Brain microvascular endothelial cell (primary cell): ENCODE data around the gene TMEM179.

Experiments used
- DNase-seq: peaks from one replicate; pipeline ENCODE4 v3.0.0-alpha.2; 2020
- H3K27ac ChIP-seq: fragments of 250-450 bp; sonication (Bioruptor Pico); 2 replicates; pipeline ENCODE4 v1.5.1; 2020; ENCODE audit warnings: mild to moderate bottlenecking, moderate library complexity
- H3K27me3 ChIP-seq: fragments of 250-450 bp; sonication (Bioruptor Pico); replicated peaks from 2 replicates; pipeline ENCODE4 v1.5.1; 2020; ENCODE audit warnings: mild to moderate bottlenecking
- H3K36me3 ChIP-seq: fragments of 250-450 bp; sonication (Bioruptor Pico); replicated peaks from 2 replicates; pipeline ENCODE4 v1.5.1; 2020; ENCODE audit warnings: mild to moderate bottlenecking
- H3K4me3 ChIP-seq: 2 replicates; pipeline ENCODE4 v1.5.1; 2011; ENCODE audit warnings: low read depth, mild to moderate bottlenecking, control low read depth, low read length, moderate library complexity
- in situ Hi-C: cut with HindIII; loops from 2 replicates; pipeline ENCODE4 v1.10.0; 2017; ENCODE audit warnings: low sequenced_read_pairs, low pct_ligation_motif_present
- TF ChIP-seq, protein P1 (sequence below): IDR thresholded peaks from 2 replicates; pipeline ENCODE4 v1.5.1; 2011; ENCODE audit warnings: low read depth, mild to moderate bottlenecking, moderate library complexity, low read length, control low read depth, inconsistent platforms; ENCODE audit errors: missing control alignments

Gene TMEM179

DNA sequence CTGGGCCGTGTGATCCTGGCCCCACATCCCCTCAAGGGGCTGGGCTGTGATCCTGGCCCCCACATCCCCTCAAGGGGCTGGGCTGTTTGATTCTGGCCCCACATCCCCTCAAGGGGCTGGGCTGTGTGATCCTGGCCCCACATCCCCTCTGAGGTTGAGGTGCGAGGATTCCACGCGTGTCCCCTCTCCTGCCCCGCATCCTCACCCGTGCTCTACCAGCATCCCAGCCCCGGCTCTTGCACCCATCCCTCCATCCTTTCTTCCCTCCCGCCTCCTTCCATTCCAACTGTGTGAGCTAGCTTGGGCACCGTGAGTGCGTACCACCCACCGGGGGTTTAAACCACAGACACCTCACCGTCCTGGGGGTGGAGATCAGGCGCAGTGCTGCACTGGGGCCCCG lies 31.1 kb upstream of the TMEM179 start:
- H3K27ac ChIP-seq, result no peak overlapping the region
- in situ Hi-C loops, result no loop called here
- H3K27me3 ChIP-seq, result no peaks in the 10 kb centered on the region
- H3K36me3 ChIP-seq, result no peaks in the 10 kb centered on the region
- TF ChIP-seq, protein P1, sequence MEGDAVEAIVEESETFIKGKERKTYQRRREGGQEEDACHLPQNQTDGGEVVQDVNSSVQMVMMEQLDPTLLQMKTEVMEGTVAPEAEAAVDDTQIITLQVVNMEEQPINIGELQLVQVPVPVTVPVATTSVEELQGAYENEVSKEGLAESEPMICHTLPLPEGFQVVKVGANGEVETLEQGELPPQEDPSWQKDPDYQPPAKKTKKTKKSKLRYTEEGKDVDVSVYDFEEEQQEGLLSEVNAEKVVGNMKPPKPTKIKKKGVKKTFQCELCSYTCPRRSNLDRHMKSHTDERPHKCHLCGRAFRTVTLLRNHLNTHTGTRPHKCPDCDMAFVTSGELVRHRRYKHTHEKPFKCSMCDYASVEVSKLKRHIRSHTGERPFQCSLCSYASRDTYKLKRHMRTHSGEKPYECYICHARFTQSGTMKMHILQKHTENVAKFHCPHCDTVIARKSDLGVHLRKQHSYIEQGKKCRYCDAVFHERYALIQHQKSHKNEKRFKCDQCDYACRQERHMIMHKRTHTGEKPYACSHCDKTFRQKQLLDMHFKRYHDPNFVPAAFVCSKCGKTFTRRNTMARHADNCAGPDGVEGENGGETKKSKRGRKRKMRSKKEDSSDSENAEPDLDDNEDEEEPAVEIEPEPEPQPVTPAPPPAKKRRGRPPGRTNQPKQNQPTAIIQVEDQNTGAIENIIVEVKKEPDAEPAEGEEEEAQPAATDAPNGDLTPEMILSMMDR, result no peak
- H3K4me3 ChIP-seq, result no peak overlapping the region
- no peak for DNase-seq

DNA sequence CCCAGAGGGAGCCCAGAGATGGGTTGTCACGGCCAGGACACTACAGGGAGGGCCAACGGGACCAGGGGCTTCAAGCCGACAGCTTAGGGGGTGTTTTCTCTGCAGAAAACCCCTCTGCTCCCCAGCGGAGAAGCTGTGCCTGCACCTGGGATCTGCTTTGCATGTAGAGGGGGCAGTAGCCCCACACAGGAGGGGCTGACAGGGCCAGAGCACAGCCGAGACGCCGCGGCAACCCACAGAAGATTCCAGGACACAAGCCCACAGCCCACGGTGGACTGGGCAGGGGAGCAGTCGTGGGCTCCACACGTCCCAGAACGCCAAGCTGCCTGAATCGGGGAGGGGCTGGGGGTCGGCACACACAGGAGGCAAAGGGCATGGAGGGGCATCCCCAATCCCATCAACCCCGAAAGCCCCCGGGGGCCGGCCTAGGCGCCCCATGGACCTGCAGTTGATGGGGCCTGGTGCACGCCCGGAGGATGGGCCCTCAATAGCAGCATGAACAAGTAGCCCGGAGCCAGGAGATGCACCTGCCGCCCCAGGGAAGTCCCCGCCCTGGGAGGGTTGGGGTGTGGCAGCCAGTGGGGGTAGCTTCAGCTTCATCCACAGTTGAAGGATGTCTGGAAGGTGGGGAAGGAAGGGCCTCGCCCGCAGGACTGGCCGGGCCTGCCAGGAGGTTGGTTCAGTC lies 30.5 kb upstream of the TMEM179 start:
- no peak for DNase-seq
- in situ Hi-C loops, result no loop called here
- H3K36me3 ChIP-seq, result no peaks in the 10 kb centered on the region
- no peak overlapping the region for H3K27ac ChIP-seq
- no peak overlapping the region for H3K4me3 ChIP-seq
- TF ChIP-seq, protein P1, result no peak
- H3K27me3 ChIP-seq, result no peaks in the 10 kb centered on the region

DNA sequence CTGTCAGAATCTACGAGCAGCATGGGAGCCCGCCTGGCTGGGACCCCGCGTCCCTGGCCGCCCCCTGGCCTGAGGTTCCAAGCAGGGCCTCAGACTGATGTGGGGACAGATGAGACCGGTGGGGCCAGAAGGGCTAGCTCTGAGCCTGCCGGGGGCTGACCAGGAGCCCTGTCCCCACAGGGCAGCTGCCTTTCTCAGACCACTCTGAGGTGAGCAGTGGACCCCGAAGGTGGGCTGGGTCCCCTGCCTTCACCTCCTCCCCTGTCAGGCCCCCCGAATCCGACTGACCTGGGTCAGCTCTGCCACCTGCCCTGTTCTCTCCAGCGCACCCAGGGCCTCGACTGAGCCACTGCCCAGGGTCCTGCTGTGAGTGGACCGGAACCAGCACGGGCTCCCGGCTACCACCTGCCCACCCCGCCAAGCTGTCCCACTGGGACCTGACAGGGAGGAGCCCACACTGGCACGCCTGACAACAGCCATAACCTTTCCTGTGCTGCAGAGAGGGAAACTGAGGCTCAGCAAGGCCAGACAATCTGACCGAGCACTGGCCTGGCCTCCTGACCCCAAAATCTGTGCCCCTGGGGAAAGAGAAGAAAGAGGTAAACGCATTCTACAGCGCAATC lies 29.7 kb upstream of the TMEM179 start:
- no peaks in the 10 kb centered on the region for H3K36me3 ChIP-seq
- no peak overlapping the region for H3K4me3 ChIP-seq
- no peak for DNase-seq
- no peak overlapping the region for H3K27ac ChIP-seq
- in situ Hi-C loops, result no loop called here
- TF ChIP-seq, protein P1, result no peak
- H3K27me3 ChIP-seq, result no peaks in the 10 kb centered on the region

DNA sequence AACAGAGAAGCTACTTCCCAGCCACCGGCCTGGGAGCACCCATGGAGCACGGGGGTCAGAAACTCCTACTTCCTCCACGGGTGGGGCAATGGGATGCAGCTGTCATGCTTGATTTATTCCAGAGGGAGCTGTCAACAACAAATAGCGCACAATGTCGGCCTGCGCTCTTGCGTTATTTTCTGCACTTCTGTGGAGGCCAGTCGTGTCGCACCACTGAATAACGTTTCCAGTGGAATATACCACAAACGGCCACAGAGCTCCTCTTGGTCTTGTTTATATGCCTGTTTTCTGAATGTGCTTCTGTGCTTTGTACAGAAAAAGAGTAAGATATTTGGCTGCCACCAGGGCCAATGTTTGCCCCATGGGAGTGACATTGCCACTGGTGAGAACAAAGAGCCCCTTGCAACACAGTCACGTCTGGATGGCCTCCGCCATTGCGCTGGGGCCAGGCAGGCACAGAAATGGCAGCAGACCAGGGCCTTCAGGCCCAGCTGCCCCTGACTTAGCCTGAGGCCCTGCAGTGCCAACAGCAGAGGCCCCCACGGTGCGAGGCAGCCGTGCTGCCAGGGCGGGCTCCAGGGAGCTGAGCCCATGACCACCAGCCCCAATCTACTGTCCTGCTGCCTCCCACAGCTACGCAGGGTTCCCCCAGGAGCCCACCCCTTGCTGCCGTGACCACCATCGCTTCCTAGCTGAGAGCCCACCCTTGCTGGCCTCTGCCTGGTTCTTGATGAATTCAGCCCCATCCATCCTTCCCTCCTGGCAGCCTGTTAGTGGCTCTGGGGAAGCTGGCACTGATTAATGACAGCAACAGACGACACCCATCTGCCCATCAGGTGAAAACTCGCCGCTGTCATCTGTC lies 28.9 kb upstream of the TMEM179 start:
- Histone ChIP-seq H3K36me3 (no peaks in the 10 kb centered on the region), H3K4me3 (no peak overlapping the region), H3K27me3 (no peaks in the 10 kb centered on the region), H3K27ac (no peak overlapping the region)
- in situ Hi-C loops, result no loop called here
- DNase-seq, result no peak
- TF ChIP-seq, protein P1, result no peak

DNA sequence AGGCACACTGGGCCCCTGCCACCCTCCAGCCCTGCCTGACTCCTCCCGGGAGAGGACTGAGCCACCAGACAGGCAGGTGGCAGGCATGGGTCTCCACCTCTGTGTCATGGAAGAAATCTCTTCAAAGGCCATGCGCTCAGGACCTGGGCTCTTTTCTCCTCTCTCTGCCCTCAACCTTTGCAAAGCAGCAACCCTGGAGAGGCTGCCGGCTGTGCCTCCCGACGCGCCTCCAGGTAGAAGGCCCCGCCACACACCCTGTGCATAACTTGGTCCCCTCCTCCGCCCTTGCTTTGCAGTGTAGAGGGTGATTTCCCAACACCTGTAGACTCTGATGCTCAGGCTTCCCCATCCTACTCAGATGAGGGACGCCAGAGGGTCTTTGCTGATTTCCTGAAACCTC lies 28.2 kb upstream of the TMEM179 start:
- Histone ChIP-seq H3K36me3 (no peaks in the 10 kb centered on the region), H3K27me3 (no peaks in the 10 kb centered on the region), H3K4me3 (no peak overlapping the region), H3K27ac (no peak overlapping the region)
- TF ChIP-seq, protein P1, result no peak
- in situ Hi-C loops, result no loop called here
- DNase-seq, result no peak
